Measurements from ENCODE around the gene DCAF17. TPM values are rescaled to one million over a fixed set of nuclear protein-coding genes. Genes with fewer than 3 reads are reported as not detected.
A peak's percentile ranks its signal among the peaks of the same experiment; 100 is the strongest.

Gene DCAF17
- total RNA-seq, 2 experiments from 2014 or later = 25.9 to 40.9 TPM

GRCh38 chr2:171433763-171434012 lies 338 bp upstream of the DCAF17 start, which contains the start of gene METTL8:
METTL8 (minus strand) TSS chr2:171433990; CDS start chr2:171392185, 41,805 bp downstream.
- Histone ChIP-seq H3K4me3 (ENCODE audit: low read depth, low read length, poor library complexity, severe bottlenecking) (peak within 1 kb of the TSS; percentile 88), H4K20me1 (ENCODE audit: insufficient read depth, low read length) (no peaks in the 10 kb centered on the region), H3K9me3 (ENCODE audit: low read length) (peaks cover 47% of the 10 kb centered on the region), H3K27ac (ENCODE audit: low read depth, low read length, poor library complexity, severe bottlenecking) (peak within 1 kb of the TSS; percentile 93), H2AFZ (ENCODE audit: low read length) (peak within 1 kb of the TSS; percentile 94), H3K4me2 (ENCODE audit: low read length) (peak within 1 kb of the TSS; percentile 98), H3K79me2 (ENCODE audit: insufficient read depth, low read depth, low read length) (peaks cover 69% of the 10 kb centered on the region), H3K9me2 (ENCODE audit: insufficient read depth, low read length) (no peaks in the 10 kb centered on the region), H3K36me3 (ENCODE audit: insufficient read depth, low read length) (peaks cover 65% of the 10 kb centered on the region), H3K4me1 (ENCODE audit: insufficient read depth, low read length, poor library complexity, severe bottlenecking) (peaks cover 23% of the 10 kb centered on the region)
- no peak for DNase-seq (ENCODE audit: low spot score)
- TF ChIP-seq EZH2phosphoT487 (IDR thresholded peaks at IDR 0.05; ENCODE audit: borderline replicate concordance, low read depth, low read length) (no peak), CTCF (conservative IDR thresholded peaks at IDR 0.05; ENCODE audit: low read length) (peak; percentile 91)
- intact Hi-C loops (cut with micrococcal nuclease; ENCODE audit: unreplicated experiment) = loop anchor here (1.0 to 10.0 kb wide), 6 partner anchors 109 to 1121 kb away; partner anchors contain the start of genes GORASP2, PDK1 and TLK1
- POLR2A ChIA-PET = interaction anchor here (0.6 to 1.2 kb wide), 7 partner anchors 99 to 505 kb away, joined by 3 to 5 read pairs (median 3); partner anchors contain the start of gene GORASP2
- BruUV-seq (replicated peaks) = no TSS peak
- CTCF ChIA-PET (ENCODE audit: unreplicated experiment) = interaction anchor here (0.6 to 1.0 kb wide), 3 partner anchors 31 to 477 kb away, joined by 3 to 4 read pairs (median 4); no protein-coding TSS in a partner anchor

GRCh38 chr2:171436307-171436706 lies 2.3 kb downstream of the DCAF17 start:
- POLR2A ChIA-PET = interaction anchor here (0.6 to 1.0 kb wide), 3 partner anchors 9 to 115 kb away, joined by 3 to 6 read pairs (median 3); no protein-coding TSS in a partner anchor
- DNase-seq (ENCODE audit: low spot score) = no peak
- no TSS peak for BruUV-seq (replicated peaks)
- intact Hi-C loops (cut with micrococcal nuclease; ENCODE audit: unreplicated experiment) = loop anchor here (10.0 kb wide), 1 partner anchor 1118 kb away; the partner anchor contains the start of gene PDK1
- Histone ChIP-seq H2AFZ (ENCODE audit: low read length) (no peak overlapping the region), H3K9me2 (ENCODE audit: insufficient read depth, low read length) (no peaks in the 10 kb centered on the region), H3K9me3 (ENCODE audit: low read length) (peaks cover 29% of the 10 kb centered on the region), H3K4me3 (ENCODE audit: low read depth, low read length, poor library complexity, severe bottlenecking) (peak overlapping the region; percentile 88), H3K36me3 (ENCODE audit: insufficient read depth, low read length) (peaks cover 68% of the 10 kb centered on the region), H3K4me1 (ENCODE audit: insufficient read depth, low read length, poor library complexity, severe bottlenecking) (peaks cover 23% of the 10 kb centered on the region), H3K79me2 (ENCODE audit: insufficient read depth, low read depth, low read length) (peaks cover 68% of the 10 kb centered on the region; the same call in 1 of the 2 replicates), H4K20me1 (ENCODE audit: insufficient read depth, low read length) (no peaks in the 10 kb centered on the region), H3K27ac (ENCODE audit: low read depth, low read length, poor library complexity, severe bottlenecking) (no peak overlapping the region), H3K4me2 (ENCODE audit: low read length) (0 out of 2 replicates have a peak overlapping the region, but pooled peaks have one; percentile 70)
- CTCF ChIA-PET (ENCODE audit: unreplicated experiment) = no interaction called here
- TF ChIP-seq EZH2phosphoT487 (IDR thresholded peaks at IDR 0.05; ENCODE audit: borderline replicate concordance, low read depth, low read length) = no peak
- no peak for TF ChIP-seq CTCF (conservative IDR thresholded peaks at IDR 0.05; ENCODE audit: low read length)

- H3K4me1 ChIP-seq (ENCODE audit: insufficient read depth, low read length, poor library complexity, severe bottlenecking) = no peaks in the 10 kb centered on the region
- H3K9me2 ChIP-seq (ENCODE audit: insufficient read depth, low read length) = no peaks in the 10 kb centered on the region
- H4K20me1 ChIP-seq (ENCODE audit: insufficient read depth, low read length) = no peaks in the 10 kb centered on the region
- peaks cover 10% of the 10 kb centered on the region for H3K9me3 ChIP-seq (ENCODE audit: low read length)
- no TSS peak for BruUV-seq (replicated peaks)
- H3K27ac ChIP-seq (ENCODE audit: low read depth, low read length, poor library complexity, severe bottlenecking) = no peak overlapping the region
- H3K36me3 ChIP-seq (ENCODE audit: insufficient read depth, low read length) = peaks cover 95% of the 10 kb centered on the region
- intact Hi-C loops (cut with micrococcal nuclease; ENCODE audit: unreplicated experiment) = no loop called here
- H3K79me2 ChIP-seq (ENCODE audit: insufficient read depth, low read depth, low read length) = peaks cover 28% of the 10 kb centered on the region; the same call in 1 of the 2 replicates
- ChIA-PET POLR2A (interaction anchor here (1.0 to 1.2 kb wide), 3 partner anchors 8 to 11 kb away, joined by 3 to 5 read pairs (median 4); no protein-coding TSS in a partner anchor), CTCF (ENCODE audit: unreplicated experiment) (no interaction called here)
- no peak for DNase-seq (ENCODE audit: low spot score)
- no peak overlapping the region for H3K4me3 ChIP-seq (ENCODE audit: low read depth, low read length, poor library complexity, severe bottlenecking)
- H3K4me2 ChIP-seq (ENCODE audit: low read length) = no peak overlapping the region
- H2AFZ ChIP-seq (ENCODE audit: low read length) = no peak overlapping the region
- no peak for TF ChIP-seq EZH2phosphoT487 (IDR thresholded peaks at IDR 0.05; ENCODE audit: borderline replicate concordance, low read depth, low read length)
These were observed 7.4 kb downstream of the DCAF17 start for GRCh38 chr2:171441470-171441869.
